Peyer's patch (tissue), 4 donors: ENCODE results near the gene CFAP99. TPM values are rescaled to one million over a fixed set of nuclear protein-coding genes. Genes with fewer than 3 reads are reported as not detected.

Experiments
- DNase-seq, 3 donors: peaks; one replicate each; pipeline ENCODE4 v3.0.0-alpha.2; 2017 to 2019
- H3K27ac ChIP-seq, 4 donors: fragments of 200-600 bp; sonication (generic); one replicate each; pipeline ENCODE4 v1.5.1; 2016 to 2019
- H3K27me3 ChIP-seq, 2 donors: fragments of 200-600 bp; sonication (generic); one replicate each; pipeline ENCODE4 v1.5.1; 2019
- H3K36me3 ChIP-seq, 3 donors: fragments of 200-600 bp; sonication (generic); one replicate each; pipeline ENCODE4 v1.5.1; 2016 to 2019
- H3K4me1 ChIP-seq, 4 donors: fragments of 200-600 bp; sonication (generic); one replicate each; pipeline ENCODE4 v1.5.1; 2016 to 2019
- H3K4me3 ChIP-seq, 4 donors: fragments of 200-600 bp; sonication (generic); 1 replicate in 3 of 4; 2 replicates in 1 of 4; pipeline ENCODE4 v1.5.1; 2016 to 2019; ENCODE audit warnings: mild to moderate bottlenecking in 1 of 4
- H3K9me3 ChIP-seq, 4 donors: fragments of 200-600 bp; sonication (generic); one replicate each; pipeline ENCODE4 v1.5.1; 2016 to 2019; ENCODE audit warnings: mild to moderate bottlenecking in 1 of 4
- POLR2A ChIP-seq, 2 donors: fragments of 450-650 bp; IDR thresholded peaks; one replicate each; pipeline ENCODE4 v1.5.1; 2017; ENCODE audit warnings: antibody characterized with exemption in 2 of 2, mild to moderate bottlenecking in 2 of 2, moderate library complexity in 2 of 2
- total RNA-seq, 4 donors: library from RNA; depleted of rRNA; stranded (reverse); fragments of >200 nt; gene quantifications; one replicate each; pipeline ENCODE4 v1.1.0, GENCODE V29; 2016
- TF ChIP-seq, protein P1 (sequence below), 6 experiments: fragments of 450-650 bp in 4 of 6; fragments of 200-600 bp in 2 of 6; sonication (generic) in 1 of 6; IDR thresholded peaks; one replicate each; pipeline ENCODE4 v1.5.1; 2017 to 2019; ENCODE audit warnings: antibody characterized with exemption in 6 of 6, mild to moderate bottlenecking in 3 of 6, moderate library complexity in 1 of 6

CFAP99 gene
- total RNA-seq, 4 donors from 2014 or later, result 0.80 to 1.2 TPM; not detected in 2

DNA sequence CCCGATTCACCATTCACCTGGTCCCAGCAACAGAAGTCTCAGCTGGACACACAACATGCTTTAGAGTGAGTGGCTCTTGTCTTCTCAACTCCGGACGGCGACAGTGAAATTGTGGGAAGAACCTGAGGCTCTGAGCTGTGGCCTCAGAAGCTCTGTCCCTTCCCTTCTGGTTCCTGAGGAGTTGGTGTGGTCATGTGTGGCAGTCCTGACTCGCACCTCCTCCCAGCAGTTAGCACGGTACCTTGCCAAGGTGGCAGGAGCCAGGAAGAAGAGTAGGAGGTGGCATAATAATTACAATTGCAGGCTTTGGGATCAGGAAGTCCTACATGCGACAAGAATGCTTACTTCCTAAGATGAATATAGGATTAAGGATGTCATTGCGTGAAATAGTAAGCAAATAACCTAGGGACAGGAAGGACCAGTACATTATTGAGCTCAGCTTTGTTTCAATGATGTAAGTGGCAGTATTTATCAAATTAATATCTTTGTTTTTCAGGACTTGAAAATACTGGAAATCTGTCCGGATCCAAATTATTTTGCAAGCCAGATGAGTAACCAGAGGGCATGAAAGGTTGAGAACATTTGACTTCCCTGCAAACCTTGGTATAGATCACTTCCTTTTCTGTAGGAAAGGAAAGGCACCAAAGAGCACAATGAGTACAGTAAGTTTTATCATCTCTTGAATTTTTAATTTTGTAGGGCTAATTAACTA is 71.2 kb downstream of the CFAP99 start:
- peaks cover 0 to 52% (median 0%) of the 10 kb centered on the region in 3 donors for H3K36me3 ChIP-seq

DNA sequence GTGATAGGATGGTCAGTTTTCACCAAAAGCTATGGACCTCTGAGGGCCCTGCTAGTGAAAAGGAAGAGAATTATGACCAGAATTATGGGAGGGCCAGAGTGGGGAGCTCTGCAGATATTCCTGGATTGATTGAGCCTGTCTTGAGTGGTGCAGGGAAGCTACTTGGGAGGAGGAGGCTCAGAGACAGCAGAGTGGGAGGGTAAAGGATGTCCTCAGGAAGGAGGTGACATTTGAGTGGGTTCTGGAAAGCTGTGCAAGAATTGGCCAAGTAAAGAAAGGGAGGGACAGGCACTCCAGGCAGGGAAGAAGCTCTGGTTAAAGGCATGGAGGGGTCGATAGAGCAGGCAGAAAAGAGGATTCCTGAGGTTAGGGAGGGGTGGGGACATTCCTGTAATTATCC is 74.2 kb downstream of the CFAP99 start:
- Histone ChIP-seq H3K4me3 (no peak overlapping the region), H3K36me3 (peaks cover 0 to 74% (median 0%) of the 10 kb centered on the region in 3 donors), H3K27ac (no peak overlapping the region), H3K4me1 (peaks cover 0 to 15% (median 0%) of the 10 kb centered on the region in 4 donors), H3K27me3 (no peaks in the 10 kb centered on the region), H3K9me3 (no peaks in the 10 kb centered on the region)
- TF ChIP-seq, protein P1, sequence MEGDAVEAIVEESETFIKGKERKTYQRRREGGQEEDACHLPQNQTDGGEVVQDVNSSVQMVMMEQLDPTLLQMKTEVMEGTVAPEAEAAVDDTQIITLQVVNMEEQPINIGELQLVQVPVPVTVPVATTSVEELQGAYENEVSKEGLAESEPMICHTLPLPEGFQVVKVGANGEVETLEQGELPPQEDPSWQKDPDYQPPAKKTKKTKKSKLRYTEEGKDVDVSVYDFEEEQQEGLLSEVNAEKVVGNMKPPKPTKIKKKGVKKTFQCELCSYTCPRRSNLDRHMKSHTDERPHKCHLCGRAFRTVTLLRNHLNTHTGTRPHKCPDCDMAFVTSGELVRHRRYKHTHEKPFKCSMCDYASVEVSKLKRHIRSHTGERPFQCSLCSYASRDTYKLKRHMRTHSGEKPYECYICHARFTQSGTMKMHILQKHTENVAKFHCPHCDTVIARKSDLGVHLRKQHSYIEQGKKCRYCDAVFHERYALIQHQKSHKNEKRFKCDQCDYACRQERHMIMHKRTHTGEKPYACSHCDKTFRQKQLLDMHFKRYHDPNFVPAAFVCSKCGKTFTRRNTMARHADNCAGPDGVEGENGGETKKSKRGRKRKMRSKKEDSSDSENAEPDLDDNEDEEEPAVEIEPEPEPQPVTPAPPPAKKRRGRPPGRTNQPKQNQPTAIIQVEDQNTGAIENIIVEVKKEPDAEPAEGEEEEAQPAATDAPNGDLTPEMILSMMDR (IDR thresholded peaks at IDR 0.05), result no peak
- TF ChIP-seq POLR2A (IDR thresholded peaks at IDR 0.05), result no peak
- no peak for DNase-seq

More for the DNA sequence above, 71.2 kb downstream of the CFAP99 start:
- Histone ChIP-seq H3K27ac (no peak overlapping the region), H3K27me3 (no peaks in the 10 kb centered on the region), H3K4me1 (peaks cover 3 to 40% (median 21%) of the 10 kb centered on the region in 4 donors), H3K4me3 (no peak overlapping the region), H3K9me3 (no peaks in the 10 kb centered on the region)
- DNase-seq, result no peak
- no peak for TF ChIP-seq POLR2A (IDR thresholded peaks at IDR 0.05)
- TF ChIP-seq, protein P1 (IDR thresholded peaks at IDR 0.05), result no peak

DNA sequence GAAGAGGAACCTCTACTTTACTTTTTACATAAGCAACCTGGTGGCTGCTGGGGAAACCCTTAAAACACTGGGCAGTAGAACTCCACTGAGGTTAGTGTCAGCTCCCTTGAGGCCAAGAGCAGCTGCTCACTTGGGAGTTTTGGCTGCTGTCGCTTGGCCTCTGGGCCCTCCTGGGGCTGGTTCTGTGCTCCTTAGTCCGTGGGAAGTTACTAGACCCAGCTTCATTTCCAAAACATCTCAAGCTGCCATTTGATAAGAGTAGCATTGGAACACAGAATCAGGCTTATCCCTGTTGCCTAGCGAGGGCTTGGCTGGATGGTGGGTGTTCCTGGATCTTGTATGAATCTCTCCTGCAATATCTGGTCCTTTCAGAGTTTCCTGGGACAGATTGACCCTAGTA is 76.2 kb downstream of the CFAP99 start:
- Histone ChIP-seq H3K27me3 (no peaks in the 10 kb centered on the region), H3K9me3 (no peaks in the 10 kb centered on the region), H3K27ac (no peak overlapping the region), H3K4me1 (peaks cover 0 to 4% (median 0%) of the 10 kb centered on the region in 4 donors), H3K4me3 (no peak overlapping the region), H3K36me3 (peaks cover 0 to 86% (median 0%) of the 10 kb centered on the region in 3 donors)
- DNase-seq, result no peak
- TF ChIP-seq, protein P1 (IDR thresholded peaks at IDR 0.05), result no peak
- TF ChIP-seq POLR2A (IDR thresholded peaks at IDR 0.05), result no peak

DNA sequence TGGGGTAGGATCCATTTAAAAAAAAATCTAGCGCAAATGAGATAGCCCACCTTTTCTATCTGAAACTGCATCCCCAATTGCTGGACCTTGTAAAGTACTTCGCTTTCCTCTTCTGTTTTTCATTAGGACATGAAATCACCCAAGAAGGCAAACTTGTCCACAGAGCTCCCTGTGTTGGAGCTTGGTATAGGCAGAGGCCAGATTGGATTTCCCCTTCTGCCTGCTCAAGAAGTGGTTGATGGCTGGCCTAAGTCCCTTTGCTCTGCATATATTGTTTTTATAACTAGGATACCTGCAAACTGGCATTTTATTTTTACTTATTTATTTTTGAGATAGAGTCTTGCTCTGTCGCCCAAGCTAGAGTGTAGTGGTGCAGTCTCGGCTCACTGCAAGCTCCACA is 78.6 kb downstream of the CFAP99 start:
- H3K27me3 ChIP-seq, result no peaks in the 10 kb centered on the region
- TF ChIP-seq, protein P1 (IDR thresholded peaks at IDR 0.05), result no peak
- TF ChIP-seq POLR2A (IDR thresholded peaks at IDR 0.05), result no peak
- H3K4me1 ChIP-seq, result peaks cover 0 to 4% (median 0%) of the 10 kb centered on the region in 4 donors
- peak overlapping the region in 2 of 4 donors; percentile 4 to 19 for H3K27ac ChIP-seq
- DNase-seq, result no peak
- H3K4me3 ChIP-seq, result no peak overlapping the region
- peaks cover 0 to 88% (median 0%) of the 10 kb centered on the region in 3 donors for H3K36me3 ChIP-seq
- no peaks in the 10 kb centered on the region for H3K9me3 ChIP-seq

DNA sequence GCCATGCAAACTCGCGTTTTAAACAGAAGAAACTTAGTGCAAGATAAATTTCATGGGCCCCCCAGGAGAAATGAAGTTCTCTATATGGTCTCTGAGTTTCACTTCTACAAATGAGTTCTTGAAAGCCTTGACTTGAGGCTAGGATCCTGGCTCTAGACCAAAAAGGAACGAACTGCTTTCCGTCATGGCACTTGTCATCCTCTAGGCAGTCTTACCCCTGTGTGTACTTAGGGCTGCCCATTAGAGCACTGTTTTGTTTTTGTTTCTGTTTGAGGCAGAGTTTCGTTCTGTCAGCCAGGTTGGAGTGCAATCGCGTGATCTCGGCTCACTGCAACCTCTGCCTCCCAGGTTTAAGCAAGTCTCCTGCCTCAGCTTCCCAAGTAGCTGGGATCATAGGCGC is 79.2 kb downstream of the CFAP99 start:
- H3K4me1 ChIP-seq, result peaks cover 0 to 4% (median 0%) of the 10 kb centered on the region in 4 donors
- TF ChIP-seq, protein P1 (IDR thresholded peaks at IDR 0.05), result no peak
- no peak for TF ChIP-seq POLR2A (IDR thresholded peaks at IDR 0.05)
- H3K4me3 ChIP-seq, result no peak overlapping the region
- H3K27ac ChIP-seq, result peak overlapping the region in 1 of 4 donors; percentile 39
- DNase-seq, result peak in 2 of 3 donors; percentile 19 to 52
- H3K36me3 ChIP-seq, result peaks cover 0 to 85% (median 0%) of the 10 kb centered on the region in 3 donors
- no peaks in the 10 kb centered on the region for H3K27me3 ChIP-seq
- no peaks in the 10 kb centered on the region for H3K9me3 ChIP-seq
